SW480 (cell line): ENCODE measurements around the gene UGP2.
A peak's percentile ranks its signal among the peaks of the same experiment; 100 is the strongest.
"Not testable (repeated sequence)": the region's sequence is repeated elsewhere in the genome, so short reads cannot be mapped to it uniquely, and the experiment has no call there.

ENCODE experiments used
- DNase-seq: peaks from one replicate; pipeline ENCODE4 v3.0.0-alpha.2; 2016; ENCODE audit warnings: low spot score

UGP2 gene

DNA sequence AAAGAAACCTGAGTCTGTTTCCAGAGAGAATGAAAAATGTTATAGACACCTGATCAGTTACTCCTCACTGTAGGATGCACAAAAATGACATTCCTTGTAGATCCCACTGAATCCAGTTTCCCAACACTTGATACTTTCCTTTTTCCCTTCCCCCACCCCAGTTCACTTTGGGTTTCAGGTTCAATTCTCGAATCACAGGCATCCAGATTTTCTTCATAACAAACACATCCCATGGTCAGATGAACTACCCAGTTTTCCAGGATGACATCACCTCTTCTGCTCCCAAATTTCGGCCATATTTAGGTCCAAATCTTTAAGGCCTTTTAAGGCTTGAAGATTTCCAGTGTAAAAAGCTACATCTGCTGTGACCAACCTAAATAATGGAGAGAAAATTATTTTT, 51.5 kb downstream of the UGP2 start:
- no peak for DNase-seq

DNA sequence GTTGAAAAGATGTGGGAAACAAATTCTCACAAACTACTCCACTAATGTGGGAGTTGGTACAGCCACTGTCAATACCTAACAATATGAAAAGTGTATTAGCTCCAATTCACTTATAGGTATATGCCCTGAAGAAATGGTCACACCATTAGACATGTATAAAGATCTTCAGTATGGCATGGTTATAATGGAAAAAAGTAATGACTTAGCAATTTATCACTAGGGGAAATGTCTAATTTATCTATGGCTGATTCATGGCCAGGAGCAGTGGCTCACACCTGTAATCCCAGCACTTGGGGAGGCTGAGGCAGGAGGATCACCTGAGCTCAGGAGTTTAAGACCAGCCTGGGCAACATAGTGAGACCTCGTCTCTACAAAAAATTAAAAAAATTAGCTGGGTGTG, 52.5 kb downstream of the UGP2 start:
- no peak for DNase-seq

DNA sequence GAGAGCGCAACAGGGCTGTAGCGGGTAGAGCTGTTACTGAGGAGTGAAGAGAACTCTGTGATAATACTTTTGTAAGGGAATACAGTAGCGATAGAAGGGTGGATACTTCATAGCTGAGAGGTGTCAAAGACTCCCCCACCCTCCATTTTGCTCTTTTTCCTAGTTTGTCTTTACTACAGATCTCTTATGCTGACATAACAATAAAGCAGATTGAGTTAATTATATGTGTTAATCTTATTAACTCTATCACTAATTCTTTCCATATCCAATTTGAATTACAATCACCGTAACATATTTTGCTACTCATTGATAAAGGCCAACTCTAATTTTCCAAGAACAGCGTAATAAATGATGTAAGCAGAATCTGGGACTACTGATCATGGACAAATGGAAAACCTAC, 57.1 kb downstream of the UGP2 start:
- no peak for DNase-seq

DNA sequence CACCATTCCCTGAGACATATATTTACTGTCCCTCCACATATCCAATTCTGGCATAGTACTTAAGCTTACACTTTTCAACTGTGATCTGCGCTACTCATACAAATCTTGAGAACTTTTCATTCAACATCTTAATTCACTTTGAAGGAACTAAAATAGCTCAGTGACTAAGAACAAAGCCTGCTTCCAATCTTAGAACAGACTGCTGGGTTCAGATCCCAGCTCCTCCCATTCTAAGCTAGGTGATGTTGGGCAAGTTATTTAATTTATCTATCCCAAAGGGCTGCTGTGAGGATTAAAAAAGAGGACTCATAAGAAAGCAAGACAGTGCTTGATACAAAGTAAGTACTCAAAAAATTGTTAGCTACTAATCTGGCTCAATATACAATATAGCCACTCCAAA, 57.9 kb downstream of the UGP2 start:
- no peak for DNase-seq

DNA sequence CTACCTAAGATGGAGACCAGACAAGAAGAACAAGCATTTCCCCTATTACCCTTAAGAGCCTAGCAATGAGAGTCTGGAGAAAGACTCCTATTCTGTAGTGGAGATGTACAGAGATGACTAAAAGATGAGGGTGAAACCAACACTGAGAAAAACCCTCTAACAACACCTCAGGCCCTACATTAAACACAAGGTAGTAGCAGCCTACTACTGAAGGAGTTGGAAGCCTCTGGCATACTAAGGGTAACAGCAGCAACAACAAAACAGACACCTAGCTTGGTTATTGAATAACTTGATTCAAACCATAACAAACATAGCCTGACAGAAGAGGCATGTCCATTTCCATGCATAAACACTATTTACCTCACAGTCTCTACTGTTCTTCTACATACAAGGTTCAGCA, 60.5 kb downstream of the UGP2 start:
- no peak for DNase-seq

DNA sequence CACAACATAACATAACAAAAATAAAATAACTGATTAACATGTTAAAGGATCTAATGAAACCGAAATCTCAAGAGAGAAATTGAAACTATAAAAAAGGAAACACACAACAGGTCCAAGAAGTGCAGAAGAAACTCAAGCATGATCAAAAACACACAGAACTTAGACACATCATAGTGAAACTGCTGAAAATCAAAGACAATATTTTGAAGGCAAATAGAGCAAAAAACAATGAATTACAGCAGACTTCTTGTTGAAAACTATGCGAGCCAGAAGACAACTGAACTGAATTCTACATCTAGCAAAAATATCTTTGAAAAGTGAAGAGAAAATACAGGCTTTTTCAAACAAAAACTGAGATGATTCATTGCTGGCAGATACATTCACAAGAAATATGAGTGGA, 61.3 kb downstream of the UGP2 start:
- peak; percentile 18 for DNase-seq

DNA sequence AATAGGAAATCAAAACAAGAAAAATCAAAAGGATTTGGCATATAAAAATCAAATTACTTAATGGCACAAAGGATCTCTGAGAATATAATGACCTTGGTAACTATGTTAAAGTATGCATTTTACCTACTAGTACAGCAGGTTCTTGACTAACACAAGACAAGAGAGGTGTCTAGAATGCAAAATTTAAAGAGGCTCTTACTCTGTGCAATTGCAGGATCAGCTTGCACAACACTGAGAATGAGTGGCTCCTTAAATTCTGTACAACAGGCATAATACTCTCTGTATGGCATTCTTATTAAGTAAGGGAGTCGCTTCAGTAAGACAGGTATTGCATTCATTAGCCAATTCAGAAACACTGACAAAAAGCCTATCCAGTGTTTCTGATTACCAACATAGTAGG, 72.6 kb downstream of the UGP2 start:
- no peak for DNase-seq

DNA sequence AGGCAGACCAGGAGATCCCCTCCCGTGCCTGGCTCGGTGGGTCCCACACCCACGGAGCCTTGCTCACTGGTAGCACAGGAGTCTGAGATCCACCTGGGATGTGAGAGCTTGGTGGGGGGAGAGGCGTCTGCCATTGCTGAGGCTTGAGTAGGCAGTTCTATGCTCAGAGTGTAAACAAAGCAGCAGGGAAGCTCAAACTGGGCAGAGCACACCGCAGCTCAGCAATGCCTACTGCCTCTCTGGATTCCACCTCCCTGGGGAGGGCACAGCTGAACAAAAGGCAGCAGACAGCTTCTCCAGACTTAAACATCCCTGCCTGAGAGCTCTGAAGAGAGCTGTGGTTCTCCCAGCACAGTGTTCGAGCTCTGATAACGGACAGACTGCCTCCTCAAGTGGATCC, 85.1 kb downstream of the UGP2 start:
- DNase-seq = no peak

DNA sequence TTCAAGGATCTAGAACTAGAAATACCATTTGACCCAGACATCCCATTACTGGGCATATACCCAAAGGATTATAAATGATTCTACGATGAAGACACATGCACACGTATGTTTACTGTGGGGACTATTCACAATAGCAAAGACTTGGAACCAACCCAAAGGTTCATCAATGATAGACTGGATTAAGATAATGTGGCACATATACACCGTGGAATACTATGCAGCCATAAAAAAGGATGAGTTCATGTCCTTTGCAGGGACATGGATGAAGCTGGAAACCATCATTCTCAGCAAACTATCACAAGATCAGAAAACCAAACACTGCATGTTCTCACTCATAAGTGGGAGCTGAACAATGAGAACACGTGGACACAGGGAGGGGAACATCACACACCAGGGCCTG, 90.4 kb downstream of the UGP2 start:
- not testable (repeated sequence) for DNase-seq
